HFFc6 (cell line): ENCODE data around the gene RFX7. TPM values are rescaled to one million over a fixed set of nuclear protein-coding genes. Genes with fewer than 3 reads are reported as not detected.

Experiments
- DNase-seq: peaks from one replicate; pipeline ENCODE4 v3.0.0-alpha.2; 2018
- H3K27ac Mint-ChIP-seq: 2 replicates; pipeline ENCODE4 v1.8.0; 2020; ENCODE audit warnings: mild to moderate bottlenecking, mixed read lengths
- H3K27me3 Mint-ChIP-seq: 2 replicates; pipeline ENCODE4 v1.8.0; 2021; ENCODE audit warnings: mild to moderate bottlenecking, moderate library complexity, mixed read lengths; ENCODE audit not compliant: insufficient read depth
- H3K36me3 Mint-ChIP-seq: 2 replicates; pipeline ENCODE4 v1.8.0; 2021; ENCODE audit warnings: low read depth, mixed read lengths
- H3K4me1 Mint-ChIP-seq: 2 replicates; pipeline ENCODE4 v1.8.0; 2020; ENCODE audit warnings: low read depth, mixed read lengths
- H3K4me3 Mint-ChIP-seq: 2 replicates; pipeline ENCODE4 v1.8.0; 2020; ENCODE audit warnings: mild to moderate bottlenecking, moderate library complexity, mixed read lengths
- H3K9me3 Mint-ChIP-seq: 2 replicates; pipeline ENCODE4 v1.8.0; 2020; ENCODE audit warnings: mild to moderate bottlenecking, mixed read lengths
- CTCF ChIP-seq: fragments of 200-600 bp; sonication (generic); IDR thresholded peaks from 2 replicates; pipeline ENCODE4 v1.5.0; 2021; ENCODE audit warnings: antibody characterized with exemption, mild to moderate bottlenecking
- long read RNA-seq: library from polyadenylated mRNA; unstranded; transcript quantifications from one replicate; pipeline ENCODE4 v2.0.0, GENCODE V29; 2019
- total RNA-seq, 6 experiments: library from RNA; stranded (reverse); fragmentation: NEBNext Ultra II Directional; extraction: Animal tissue kit (Norgen Biotek cat#: 25700); gene quantifications; 2 replicates in 1 of 6; 3 replicates in 5 of 6; pipeline ENCODE4 v1.2.3, GENCODE V29; 2021

RFX7 gene
- total RNA-seq = 10 to 100 TPM; 13.8 to 20.1 (median 16.5) TPM
- long read RNA-seq, partial matches to known transcripts = 1 of 4 reads
- long read RNA-seq, other reads (novel, unspliced or antisense) = 3 of 4 reads

DNA sequence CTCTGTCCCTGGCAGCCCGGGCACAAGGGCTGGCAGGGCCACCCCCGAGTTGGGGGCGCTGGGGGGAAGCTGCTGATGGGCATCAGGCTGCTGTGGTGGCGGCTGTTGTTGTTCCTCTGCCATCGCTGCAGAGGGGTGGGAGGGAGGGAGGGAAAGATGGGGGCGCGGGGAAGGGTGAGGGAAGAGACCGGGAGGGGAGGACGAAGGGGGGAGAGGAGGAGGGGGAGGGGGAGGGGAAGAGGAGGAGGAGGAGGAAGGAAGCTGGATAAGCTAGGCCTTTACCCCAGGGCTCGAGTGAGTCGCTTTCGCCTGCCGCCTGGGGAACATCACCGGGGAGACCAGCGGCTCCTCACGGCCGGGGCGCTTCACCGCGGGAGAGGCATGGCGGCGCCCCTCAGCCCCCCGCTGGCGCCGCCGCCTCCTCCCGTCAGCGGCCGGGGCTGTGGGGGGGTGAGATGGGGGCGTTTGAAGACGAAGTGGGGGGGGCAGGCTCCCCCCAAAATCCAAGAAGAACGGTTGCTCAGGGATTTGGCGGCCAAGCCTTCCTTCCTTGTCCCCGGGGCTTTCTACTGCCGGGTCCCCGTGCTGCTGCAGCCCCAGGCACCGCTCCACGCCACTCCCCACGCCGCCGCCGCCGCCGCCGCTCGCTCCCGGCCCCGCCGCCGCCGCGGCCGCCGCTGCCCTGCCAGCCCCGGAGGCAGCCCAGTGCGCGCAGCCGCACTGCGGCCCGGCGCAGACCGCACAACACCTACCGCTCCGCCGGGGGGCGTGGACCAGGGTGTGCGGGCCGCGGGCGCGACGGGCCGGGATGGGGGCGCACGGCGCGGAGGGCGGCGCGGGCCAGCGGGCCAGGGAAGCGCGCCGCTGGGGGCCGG, at the start of gene RFX7:
Gene RFX7 (minus strand): TSS at position 717 of the 875 bp plus-strand sequence. CDS start 594 bp downstream, at position 123.
- peak within 1 kb of the TSS; percentile 98 for H3K4me3 Mint-ChIP-seq
- H3K4me1 Mint-ChIP-seq = peaks cover 47% of the 10 kb centered on the region
- peak within 1 kb of the TSS; percentile 66 for H3K27ac Mint-ChIP-seq
- no peaks in the 10 kb centered on the region; the same call in 1 of the 2 replicates for H3K36me3 Mint-ChIP-seq
- no peak for TF ChIP-seq CTCF
- 0 out of 2 replicates have a peak, but pooled peaks cover 3% of the 10 kb centered on the region for H3K27me3 Mint-ChIP-seq
- no peaks in the 10 kb centered on the region for H3K9me3 Mint-ChIP-seq
- DNase-seq = peak; percentile 52

GRCh38 chr15:56292546-56293316, 49.1 kb upstream of the RFX7 start:
- Mint-ChIP-seq H3K36me3 (no peaks in the 10 kb centered on the region), H3K4me1 (no peaks in the 10 kb centered on the region), H3K4me3 (no peak overlapping the region), H3K27me3 (no peaks in the 10 kb centered on the region), H3K27ac (no peak overlapping the region), H3K9me3 (peaks cover 5% of the 10 kb centered on the region; the same call in 1 of the 2 replicates)
- no peak for DNase-seq
- no peak for TF ChIP-seq CTCF

DNA sequence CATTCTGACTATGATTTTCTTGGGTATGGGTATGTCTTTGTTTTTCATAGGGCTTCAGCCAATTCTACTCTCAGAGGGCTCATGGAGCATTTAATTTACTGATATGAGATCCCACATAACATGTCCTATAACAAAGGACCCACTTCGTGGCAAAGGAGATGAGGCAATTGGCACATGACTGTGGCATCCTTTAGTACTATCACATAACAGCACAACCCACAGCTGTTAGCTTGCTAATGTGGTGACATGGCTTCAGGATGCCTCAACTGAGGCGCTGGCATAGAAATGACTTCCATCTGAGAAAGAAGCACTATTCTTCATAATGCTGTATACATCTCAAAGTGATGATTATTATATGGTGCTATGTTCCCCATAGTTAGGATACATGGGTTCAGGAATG, 48.1 kb upstream of the RFX7 start:
- no peaks in the 10 kb centered on the region for H3K27me3 Mint-ChIP-seq
- H3K27ac Mint-ChIP-seq = no peak overlapping the region
- TF ChIP-seq CTCF = no peak
- H3K36me3 Mint-ChIP-seq = no peaks in the 10 kb centered on the region
- no peak for DNase-seq
- H3K4me1 Mint-ChIP-seq = no peaks in the 10 kb centered on the region
- no peak overlapping the region for H3K4me3 Mint-ChIP-seq
- H3K9me3 Mint-ChIP-seq = peaks cover 5% of the 10 kb centered on the region; the same call in 1 of the 2 replicates

DNA sequence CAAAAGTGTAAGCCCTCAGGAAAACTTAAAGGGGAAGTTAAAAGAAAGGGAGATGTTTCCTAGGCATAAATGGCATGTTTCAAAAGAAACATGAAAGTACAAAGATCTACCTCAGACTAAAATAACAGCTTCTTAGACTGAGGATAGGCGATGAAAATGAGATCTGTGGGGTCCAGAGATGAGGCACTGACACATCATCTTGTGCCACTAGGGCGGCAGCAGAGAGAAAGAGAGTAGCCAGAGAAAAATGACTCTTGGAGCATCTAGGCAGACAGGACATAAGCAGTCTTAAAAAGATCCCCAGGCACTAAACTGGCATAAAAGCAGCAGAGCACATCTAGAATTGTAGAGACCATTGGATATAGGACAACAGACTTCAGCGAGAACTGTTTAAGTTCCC, 42.5 kb upstream of the RFX7 start:
- H3K36me3 Mint-ChIP-seq = no peaks in the 10 kb centered on the region
- H3K27me3 Mint-ChIP-seq = peaks cover 3% of the 10 kb centered on the region; the same call in 1 of the 2 replicates
- no peak overlapping the region for H3K27ac Mint-ChIP-seq
- no peaks in the 10 kb centered on the region for H3K4me1 Mint-ChIP-seq
- H3K4me3 Mint-ChIP-seq = no peak overlapping the region
- peaks cover 5% of the 10 kb centered on the region; the same call in 1 of the 2 replicates for H3K9me3 Mint-ChIP-seq
- no peak for DNase-seq
- TF ChIP-seq CTCF = no peak; the same call in 1 of the 2 replicates

GRCh38 chr15:56281145-56281544, 37.5 kb upstream of the RFX7 start:
- Mint-ChIP-seq H3K4me3 (no peak overlapping the region), H3K9me3 (peaks cover 3% of the 10 kb centered on the region), H3K27me3 (peaks cover 3% of the 10 kb centered on the region; the same call in 1 of the 2 replicates), H3K4me1 (no peaks in the 10 kb centered on the region), H3K27ac (no peak overlapping the region), H3K36me3 (no peaks in the 10 kb centered on the region)
- no peak for TF ChIP-seq CTCF
- DNase-seq = no peak
